Aorta (tissue), 5 donors: Measurements from ENCODE around the gene KIF20A. TPM values are rescaled to one million over a fixed set of nuclear protein-coding genes. Genes with fewer than 3 reads are reported as not detected.
A peak's percentile ranks its signal among the peaks of the same experiment; 100 is the strongest.
"Not testable (repeated sequence)": the region's sequence is repeated elsewhere in the genome, so short reads cannot be mapped to it uniquely, and the experiment has no call there.

Experiments
- ATAC-seq: fragments of 200-7000 bp; cut with Tn5 transposase; one replicate; pipeline ENCODE4 v1.9.1; 2022; ENCODE audit warnings: moderate library complexity; ENCODE audit not compliant: low FRiP score
- DNase-seq, 2 donors: peaks; one replicate each; pipeline ENCODE4 v3.0.0-alpha.2; 2020
- H3K27ac ChIP-seq, 2 donors: one replicate each; pipeline ENCODE4 v1.5.1; 2013; ENCODE audit warnings: low read length in 2 of 2, mild to moderate bottlenecking in 2 of 2, moderate library complexity in 2 of 2, control low read depth in 1 of 2, inconsistent platforms in 1 of 2, low read depth in 1 of 2
- H3K27me3 ChIP-seq, 2 donors: one replicate each; pipeline ENCODE4 v1.6.1; 2013; ENCODE audit warnings: control low read depth in 1 of 2, low read length in 1 of 2, mild to moderate bottlenecking in 1 of 2, moderate library complexity in 1 of 2; ENCODE audit not compliant: insufficient read depth in 2 of 2, control insufficient read depth in 1 of 2
- H3K36me3 ChIP-seq, 2 donors: one replicate each; pipeline ENCODE4 v1.6.1; 2013; ENCODE audit warnings: control low read depth in 1 of 2, low read length in 1 of 2, mild to moderate bottlenecking in 1 of 2; ENCODE audit not compliant: insufficient read depth in 2 of 2, control insufficient read depth in 1 of 2
- H3K4me1 ChIP-seq, 2 donors: one replicate each; pipeline ENCODE4 v1.6.1; 2013; ENCODE audit warnings: low read length in 2 of 2, control low read depth in 1 of 2, mild to moderate bottlenecking in 1 of 2, moderate library complexity in 1 of 2; ENCODE audit not compliant: insufficient read depth in 2 of 2, control insufficient read depth in 1 of 2
- H3K4me3 ChIP-seq, 2 donors: one replicate each; pipeline ENCODE4 v1.5.1; 2013; ENCODE audit warnings: low read length in 2 of 2, control low read depth in 1 of 2, mild to moderate bottlenecking in 1 of 2
- H3K9me3 ChIP-seq: one replicate; pipeline ENCODE4 v1.6.1; 2013; ENCODE audit warnings: mild to moderate bottlenecking, low read length; ENCODE audit not compliant: control insufficient read depth
- WGBS, 2 donors: extraction: QIAGEN DNeasy Blood & Tissue Kit; methylation state at CpG; one replicate each; pipeline ENCODE4 v1.1.7; 2013; 5-methylcytosine and 5-hydroxymethylcytosine counted together
- intact Hi-C, 2 donors: fragments of 100-400 bp; cut with DNase I; formaldehyde crosslinking; loops; one replicate each; pipeline versions ENCODE4 v1.14.2 to v1.15.0; 2022
- long read RNA-seq, 2 donors: library from polyadenylated mRNA; unstranded; transcript quantifications; one replicate each; pipeline ENCODE4 v2.0.0, GENCODE V29; 2020 to 2021
- polyA plus RNA-seq, 2 donors: library from polyadenylated mRNA; stranded (reverse); fragments of 200-250 nt; gene quantifications; one replicate each; pipeline ENCODE4 v1.2.3, GENCODE V29; 2013
- total RNA-seq, 2 donors: library from RNA; stranded (reverse); fragmentation: NEBNext Ultra II Directional; extraction: Animal tissue kit (Norgen Biotek cat#: 25700); gene quantifications; one replicate each; pipeline ENCODE4 v1.2.1, GENCODE V29; 2021
- donor health status: healthy with polysubstance abuse.
- donor health status: Bipolar disorder and iron deficiency.
- donor health status: DM: no; HTN: no; CAD: no.
- donor health status: DM: no; HTN: no; CAD: no.
- donor health status: DM: yes; HTN: yes; CAD: no.

KIF20A gene
- total RNA-seq = 1 to 10 TPM in 1 of 2 donors, under 1 TPM in 1; 0.26 to 1.9 TPM
- 1 to 10 TPM in 1 of 2 donors, under 1 TPM in 1; 0.10 to 1.4 TPM for polyA plus RNA-seq
- long read RNA-seq, donor 1, partial matches to known transcripts = 0 of 1 reads
- long read RNA-seq, donor 1, other reads (novel, unspliced or antisense) = 0 of 1 reads
- long read RNA-seq, donor 2, partial matches to known transcripts = 1 of 3 reads
- long read RNA-seq, donor 2, other reads (novel, unspliced or antisense) = 1 of 3 reads

DNA sequence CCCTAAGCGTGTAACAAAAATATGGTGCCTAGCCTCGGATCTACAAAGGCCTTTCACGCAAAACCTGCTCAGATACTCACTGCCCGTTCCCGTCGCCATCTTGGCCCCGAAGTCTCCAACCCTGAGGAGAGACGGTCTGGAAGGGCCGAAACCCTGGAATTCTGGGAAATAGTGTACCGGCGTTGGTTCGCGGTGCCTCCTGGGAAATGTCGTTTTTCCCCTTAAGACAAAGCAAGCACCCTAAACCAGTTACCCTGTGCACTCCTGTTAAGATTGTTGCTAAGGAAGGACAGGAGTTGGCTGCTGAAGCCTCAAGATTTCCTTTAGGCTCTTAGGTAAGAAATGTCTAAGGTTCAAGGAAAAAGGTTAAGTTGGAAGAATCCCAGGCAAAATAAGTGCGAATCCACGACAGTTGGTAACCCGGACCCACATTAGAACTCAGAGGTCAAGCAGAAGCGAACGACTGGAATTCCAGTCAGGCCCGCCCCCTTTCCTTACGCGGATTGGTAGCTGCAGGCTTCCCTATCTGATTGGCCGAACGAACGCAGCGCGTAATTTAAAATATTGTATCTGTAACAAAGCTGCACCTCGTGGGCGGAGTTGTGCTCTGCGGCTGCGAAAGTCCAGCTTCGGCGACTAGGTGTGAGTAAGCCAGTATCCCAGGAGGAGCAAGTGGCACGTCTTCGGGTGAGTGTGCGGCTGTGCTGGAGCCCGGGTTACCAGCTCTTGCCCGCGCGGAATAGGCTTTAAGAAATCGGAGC is at the start of gene KIF20A, which contains the start of gene BRD8:
Gene KIF20A (plus strand): TSS at position 597 of the 761 bp plus-strand sequence. CDS start 569 bp downstream, outside the sequence.
Gene BRD8 (minus strand): TSS at position 115 of the 761 bp plus-strand sequence. CDS start 16 bp downstream, at position 99.
- Histone ChIP-seq H3K4me3 (peak within 1 kb of the TSS; percentile 76 to 94), H3K4me1 (no peaks in the 10 kb centered on the region), H3K36me3 (peaks cover 0 to 2% of the 10 kb centered on the region in 2 donors), H3K27ac (peak within 1 kb of the TSS in 1 of 2 donors; percentile 80), H3K27me3 (no peaks in the 10 kb centered on the region), H3K9me3 (no peaks in the 10 kb centered on the region)
- intact Hi-C loops = no loop called here
- peak; percentile 95 to 98 for DNase-seq
- ATAC-seq = peak; percentile 98
- 0% methylated on average over 41 of the region's 41 CpGs for WGBS, 2 donors

GRCh38 chr5:138129347-138129746 is 49.6 kb upstream of the KIF20A start:
- WGBS, 2 donors = 85 to 87% methylated on average over 6 of the region's 6 CpGs
- no peak for ATAC-seq
- H3K4me3 ChIP-seq = no peak overlapping the region

DNA sequence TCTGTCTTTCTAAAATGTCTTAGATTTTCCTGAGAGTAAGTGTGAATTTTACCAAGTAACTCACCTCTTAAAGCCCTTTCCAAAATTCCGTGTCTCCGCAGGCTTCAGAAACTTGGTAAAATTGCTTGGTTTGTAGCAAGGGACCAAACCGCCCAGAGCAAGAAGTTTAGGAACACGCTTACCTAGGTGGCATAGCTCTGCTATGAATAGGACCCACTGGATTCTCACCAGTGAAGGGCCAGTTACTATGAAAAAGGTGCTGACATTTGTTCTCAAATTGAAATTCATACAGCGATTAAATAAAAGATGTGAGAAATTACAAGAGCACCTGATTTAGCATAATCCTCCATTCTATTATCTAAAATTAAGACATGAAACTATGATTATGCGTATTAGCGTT is 46.4 kb upstream of the KIF20A start:
- intact Hi-C loops = loop anchor here (2.0 to 10.0 kb wide), 5 partner anchors 54 to 478 kb away; no protein-coding TSS in a partner anchor
- no peaks in the 10 kb centered on the region for H3K4me1 ChIP-seq

More at GRCh38 chr5:138129347-138129746, 49.6 kb upstream of the KIF20A start:
- Histone ChIP-seq H3K27me3 (no peaks in the 10 kb centered on the region), H3K36me3 (no peaks in the 10 kb centered on the region), H3K9me3 (no peaks in the 10 kb centered on the region), H3K4me1 (no peaks in the 10 kb centered on the region), H3K27ac (no peak overlapping the region)
- intact Hi-C loops = no loop called here
- DNase-seq = no peak

DNA sequence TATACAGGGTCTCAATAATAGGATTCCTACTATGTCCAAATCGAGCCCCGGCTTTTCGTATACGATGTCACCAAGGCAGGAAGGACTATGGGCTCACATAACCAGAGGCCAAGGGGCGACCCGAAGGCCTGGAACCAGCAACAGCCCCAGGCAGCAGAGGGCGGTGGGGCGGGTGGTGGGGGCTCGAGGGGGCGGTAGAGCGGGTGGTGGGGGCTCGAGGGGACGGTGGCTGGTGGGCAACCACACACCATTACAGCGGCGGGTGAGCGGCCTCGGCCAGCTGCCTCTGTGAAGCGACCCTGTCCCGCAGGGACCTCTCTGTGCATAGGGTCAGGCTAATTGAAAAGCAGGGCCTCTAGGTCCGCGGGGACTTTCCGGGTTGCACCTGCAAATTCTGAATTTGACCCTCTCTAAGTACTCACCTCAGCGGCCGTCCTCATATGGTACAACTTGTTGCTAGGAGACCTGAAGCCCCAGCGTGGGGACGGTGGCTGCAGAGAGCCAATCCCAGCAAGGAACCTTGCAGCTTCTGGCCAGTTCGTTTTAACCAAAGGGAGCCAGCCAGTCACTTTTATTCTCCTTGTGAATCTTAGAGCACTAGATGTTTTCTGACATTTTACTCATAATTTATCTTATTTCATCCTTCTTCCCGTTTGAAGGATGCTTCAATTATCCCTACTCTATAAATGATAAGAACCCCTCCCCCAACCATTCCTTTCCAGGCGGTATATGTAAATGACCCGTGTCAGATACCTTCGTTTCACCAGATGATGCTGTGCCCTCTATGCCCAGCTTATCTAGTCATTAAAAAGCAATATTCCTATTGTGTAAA is 39.7 kb upstream of the KIF20A start, which contains the start of gene NME5:
Gene NME5 (minus strand): TSS at position 480 of the 832 bp plus-strand sequence. CDS start 648 bp downstream, outside the sequence.
- 4 to 6% methylated on average over 31 of the region's 31 CpGs for WGBS, 2 donors
- Histone ChIP-seq H3K27me3 (no peaks in the 10 kb centered on the region), H3K4me3 (peak within 1 kb of the TSS in 1 of 2 donors; percentile 47), H3K27ac (no peak within 1 kb of the TSS), H3K36me3 (no peaks in the 10 kb centered on the region), H3K9me3 (no peaks in the 10 kb centered on the region), H3K4me1 (no peaks in the 10 kb centered on the region)
- ATAC-seq (peak; percentile 74), DNase-seq (peak; percentile 68 to 83)
- intact Hi-C loops = loop anchor here in 1 of 2 donors (10.0 kb wide), 2 partner anchors 364 to 484 kb away; no protein-coding TSS in a partner anchor

More for the DNA sequence above, 46.4 kb upstream of the KIF20A start:
- DNase-seq (no peak), ATAC-seq (no peak)
- Histone ChIP-seq H3K27me3 (no peaks in the 10 kb centered on the region), H3K36me3 (no peaks in the 10 kb centered on the region), H3K9me3 (no peaks in the 10 kb centered on the region), H3K4me3 (no peak overlapping the region), H3K27ac (no peak overlapping the region)
- 87 to 90% methylated on average over 7 of the region's 7 CpGs for WGBS, 2 donors

GRCh38 chr5:138139781-138140090 is 39.2 kb upstream of the KIF20A start:
- 62% methylated on average over 3 of the region's 3 CpGs for WGBS, 2 donors
- DNase-seq = no peak
- Histone ChIP-seq H3K4me3 (no peak overlapping the region), H3K4me1 (no peaks in the 10 kb centered on the region), H3K36me3 (no peaks in the 10 kb centered on the region), H3K27ac (no peak overlapping the region), H3K27me3 (no peaks in the 10 kb centered on the region), H3K9me3 (no peaks in the 10 kb centered on the region)
- ATAC-seq = no peak
- intact Hi-C loops = loop anchor here in 1 of 2 donors (10.0 kb wide), 2 partner anchors 365 to 485 kb away; no protein-coding TSS in a partner anchor

- ATAC-seq (no peak), DNase-seq (no peak)
- Histone ChIP-seq H3K27ac (no peak overlapping the region), H3K4me1 (no peaks in the 10 kb centered on the region), H3K4me3 (no peak overlapping the region), H3K36me3 (no peaks in the 10 kb centered on the region), H3K9me3 (no peaks in the 10 kb centered on the region), H3K27me3 (no peaks in the 10 kb centered on the region)
- 60 to 65% methylated on average over 4 of the region's 4 CpGs for WGBS, 2 donors
- intact Hi-C loops = no loop called here
Observed at GRCh38 chr5:138140268-138140667, 38.6 kb upstream of the KIF20A start.

DNA sequence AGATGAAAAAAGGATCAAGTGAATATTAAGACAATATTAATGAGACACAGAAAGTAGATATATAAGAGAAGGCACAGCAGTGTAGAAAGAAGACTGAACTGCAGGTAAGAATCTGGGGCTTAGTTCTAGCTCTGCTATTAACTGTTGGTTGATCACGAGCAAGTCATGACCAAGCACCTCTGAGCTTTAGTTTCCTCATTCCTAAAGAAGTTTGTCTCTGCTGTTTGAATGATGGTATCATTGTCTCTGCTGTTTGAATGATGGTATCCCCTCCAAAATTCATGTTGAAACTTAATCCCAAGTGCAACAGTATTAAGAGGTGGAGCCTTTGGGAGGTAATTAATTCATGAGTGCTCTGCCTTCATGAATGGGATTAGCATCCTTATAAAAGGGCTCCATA is 37.2 kb upstream of the KIF20A start:
- Histone ChIP-seq H3K4me1 (no peaks in the 10 kb centered on the region), H3K4me3 (no peak overlapping the region), H3K27me3 (no peaks in the 10 kb centered on the region), H3K36me3 (no peaks in the 10 kb centered on the region), H3K27ac (no peak overlapping the region), H3K9me3 (no peaks in the 10 kb centered on the region)
- DNase-seq (no peak), ATAC-seq (no peak)
- WGBS, 2 donors = 59 to 69% methylated on average over 1 of the region's 1 CpG
- intact Hi-C loops = no loop called here

DNA sequence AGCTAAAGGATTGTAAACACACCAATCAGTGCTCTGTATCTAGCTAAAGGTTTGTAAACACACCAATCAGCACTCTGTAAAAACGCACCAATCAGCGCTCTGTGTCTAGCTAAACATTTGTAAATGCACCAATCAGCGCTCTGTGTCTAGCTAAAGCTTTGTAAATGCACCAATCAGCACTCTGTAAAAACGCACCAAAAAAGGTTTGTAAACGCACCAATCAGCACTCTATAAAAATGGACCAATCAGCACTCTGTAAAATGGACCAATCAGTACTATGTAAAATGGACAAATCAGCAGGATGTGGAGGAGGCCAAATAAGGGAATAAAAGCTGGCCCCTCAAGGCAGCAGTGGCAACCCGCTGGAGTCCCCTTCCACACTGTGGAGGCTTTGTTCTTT is 35.3 kb upstream of the KIF20A start:
- 87 to 92% methylated on average over 6 of the region's 6 CpGs for WGBS, 2 donors
- H3K4me3 ChIP-seq, intact Hi-C loops, DNase-seq, H3K4me1 ChIP-seq, ATAC-seq, H3K27ac ChIP-seq, H3K9me3 ChIP-seq, H3K27me3 ChIP-seq, H3K36me3 ChIP-seq: not testable (repeated sequence)
